NCI-H2196 treated with DMSO at 0.1 percent for 48 hours (cell line): ENCODE results near the gene EPN3.

Source experiments
- DNase-seq: peaks from one replicate; lab custom pipeline; 2025; ENCODE audit not compliant: unreplicated experiment; lab: John Stamatoyannopoulos, UW

The EPN3 gene

GRCh38 chr17:50586421-50587247 lies 54.1 kb downstream of the EPN3 start:
- no peak for DNase-seq

- no peak for DNase-seq
Observed at GRCh38 chr17:50587571-50587970, 55.0 kb downstream of the EPN3 start.

DNA sequence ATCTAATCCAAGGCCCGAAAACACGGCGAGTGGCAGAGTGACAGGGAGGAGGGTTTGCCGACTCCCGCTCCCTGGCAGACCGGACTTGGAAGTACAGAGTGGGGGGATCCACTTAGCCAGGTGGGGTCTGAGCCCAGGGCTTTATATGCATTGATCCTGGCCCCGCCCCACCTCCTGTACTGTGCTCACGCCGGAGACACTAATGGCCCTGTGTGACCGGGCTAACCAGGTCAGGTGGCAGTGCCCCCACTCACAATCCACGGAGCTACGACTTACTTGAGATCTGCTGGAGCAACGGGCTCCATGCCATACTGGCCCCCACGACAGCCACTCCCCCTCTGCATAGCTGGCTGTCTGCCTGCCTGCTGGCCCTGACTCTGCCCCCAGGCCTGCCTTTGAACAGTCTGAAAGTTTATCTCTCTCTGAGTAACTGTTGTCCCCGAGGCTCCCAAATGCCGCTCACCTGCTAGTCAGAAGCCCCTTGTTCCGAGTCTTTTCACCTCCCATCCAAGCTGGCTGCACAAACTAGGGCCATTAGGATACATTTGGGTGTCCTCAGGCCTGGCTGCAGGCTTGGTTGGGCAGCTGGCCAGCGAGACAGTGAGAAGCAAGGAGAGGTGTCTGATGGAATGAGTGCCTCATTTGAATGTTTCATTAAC lies 56.0 kb downstream of the EPN3 start:
- no peak for DNase-seq

DNA sequence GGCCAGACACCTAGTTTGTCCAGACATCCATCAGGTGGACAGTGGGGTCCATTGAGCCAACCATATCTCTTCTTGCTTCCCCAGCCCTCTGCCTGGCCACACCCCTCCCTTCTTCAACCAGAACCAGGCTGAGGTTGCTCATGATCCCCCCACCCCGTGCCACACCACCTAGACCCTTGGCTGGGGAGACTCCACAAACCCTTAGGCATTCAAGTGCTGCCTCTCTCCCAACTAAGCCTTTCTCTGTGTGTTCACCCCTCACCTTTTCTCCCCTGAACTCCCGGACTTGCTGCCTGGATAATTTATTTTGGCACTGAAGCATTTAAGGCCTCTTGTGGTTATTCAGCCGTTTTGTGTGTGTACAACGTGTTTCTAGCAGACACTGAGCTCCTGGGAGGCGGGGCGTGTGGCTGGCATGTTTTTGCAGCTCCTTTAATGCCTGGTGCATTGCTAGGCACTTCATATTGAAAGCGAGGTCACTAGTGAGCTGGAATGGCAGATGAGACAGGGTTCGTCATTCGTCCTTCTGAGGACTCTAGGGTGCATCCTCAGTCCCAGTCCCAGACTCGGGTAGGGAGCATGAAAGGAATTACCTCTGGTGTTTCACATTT lies 56.7 kb downstream of the EPN3 start:
- no peak for DNase-seq

DNA sequence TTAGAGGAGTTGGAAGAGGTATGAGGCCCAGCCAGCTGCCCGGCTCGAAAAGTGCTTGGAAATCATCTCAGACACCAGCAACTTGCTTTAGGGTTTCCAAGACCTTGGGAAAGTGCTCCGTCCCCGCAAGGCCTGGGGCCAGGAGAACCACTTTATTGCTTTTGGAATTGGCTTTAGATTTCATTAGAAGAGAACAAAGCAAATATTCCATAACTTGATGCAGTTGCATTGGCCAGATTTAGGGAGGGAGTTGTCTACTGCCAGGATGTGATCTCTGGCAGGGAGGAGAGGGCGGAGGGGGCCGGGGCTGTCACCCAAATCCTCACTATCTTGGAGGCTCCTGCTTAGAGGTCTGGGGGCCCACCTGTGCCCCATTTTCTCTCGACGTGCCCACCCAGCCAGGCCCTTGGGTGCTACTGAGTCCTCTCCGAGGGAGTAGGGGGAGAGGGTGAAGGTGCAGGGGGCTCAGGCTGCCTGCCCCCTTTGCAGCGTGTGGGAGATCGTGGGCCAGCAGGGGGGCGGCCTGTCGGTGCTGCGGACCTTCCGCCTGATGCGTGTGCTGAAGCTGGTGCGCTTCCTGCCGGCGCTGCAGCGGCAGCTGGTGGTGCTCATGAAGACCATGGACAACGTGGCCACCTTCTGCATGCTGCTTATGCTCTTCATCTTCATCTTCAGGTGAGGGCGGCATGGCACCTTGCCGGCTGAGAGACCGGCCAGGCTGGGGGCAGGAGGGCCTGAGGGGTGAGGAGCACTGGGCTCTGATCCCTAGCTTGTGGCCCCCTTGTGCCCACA lies 58.6 kb downstream of the EPN3 start:
- no peak for DNase-seq

GRCh38 chr17:50593321-50593720 lies 60.8 kb downstream of the EPN3 start:
- peak; percentile 55 for DNase-seq
